HepG2 (cell line): ENCODE measurements around the gene POMT2. TPM values are rescaled to one million over a fixed set of nuclear protein-coding genes. Genes with fewer than 3 reads are reported as not detected.

Experiments
- ATAC-seq: fragments of 200-7000 bp; cut with Tn5 transposase; 3 replicates; pipeline ENCODE4 v1.9.1; 2020; ENCODE audit warnings: mild to moderate bottlenecking, moderate library complexity
- BruUV-seq: library from RNA; stranded (reverse); fragments of 400-500 nt; replicated peaks from 2 replicates; lab custom pipeline; 2021; lab: Mats Ljungman, UMichigan
- CTCF ChIA-PET: fragments of 300-600 bp; formaldehyde crosslinking; extraction: SDS; loops from one replicate; lab custom pipeline; 2021; ENCODE audit warnings: low total read pairs, inconsistent platforms, low intra/inter-chr PET ratio; lab: Yijun Ruan, JAX
- POLR2A ChIA-PET: fragments of 350-600 bp; sonication (Branson Sonifier 250); formaldehyde crosslinking; loops from one replicate; lab custom pipeline; 2020; ENCODE audit warnings: antibody characterized with exemption, inconsistent platforms; lab: Yijun Ruan, JAX
- DNase-seq: peaks from one replicate; pipeline ENCODE4 v3.0.0-alpha.2; 2015; ENCODE audit warnings: low spot score
- FAIRE-seq: peaks from 3 replicates; lab custom pipeline; 2011; peaks lifted over from hg19 to GRCh38; lab: Jason Lieb, UNC
- H2AFZ ChIP-seq: one replicate; pipeline ENCODE4 v1.6.1; 2011; ENCODE audit warnings: low read length, inconsistent platforms
- H3K27ac ChIP-seq: fragments of 300-600 bp; 3 replicates; pipeline ENCODE4 v1.8.0; 2011; ENCODE audit warnings: mixed run types, mild to moderate bottlenecking, mixed read lengths, low read length, inconsistent platforms; ENCODE audit not compliant: insufficient read depth; ENCODE audit errors: extremely low read length
- H3K27me3 ChIP-seq, 2 experiments: fragments of 200-600 bp in 1 of 2; 2 replicates in 1 of 2; 3 replicates in 1 of 2; pipeline versions ENCODE4 v1.6.0 to v1.8.0; 2011; ENCODE audit warnings: low read length in 2 of 2, mild to moderate bottlenecking in 2 of 2, moderate library complexity in 2 of 2, inconsistent platforms in 1 of 2; ENCODE audit not compliant: insufficient read depth in 2 of 2, control insufficient read depth in 1 of 2
- H3K36me3 ChIP-seq, 2 experiments: fragments of 200-600 bp in 1 of 2; replicated peaks in 1 of 2; 2 replicates in 1 of 2; 3 replicates in 1 of 2; pipeline versions ENCODE4 v1.5.1 to v1.8.0; 2011; ENCODE audit warnings: low read length in 2 of 2, inconsistent platforms in 1 of 2; ENCODE audit not compliant: insufficient read depth in 2 of 2, control insufficient read depth in 1 of 2
- H3K4me1 ChIP-seq: 2 replicates; pipeline ENCODE4 v1.5.1; 2012; ENCODE audit warnings: low read length, inconsistent platforms; ENCODE audit not compliant: insufficient read depth
- H3K4me2 ChIP-seq: 2 replicates; pipeline ENCODE4 v1.6.0; 2011; ENCODE audit warnings: low read depth, low read length, inconsistent platforms
- H3K4me3 ChIP-seq, 3 experiments: fragments of 200-600 bp in 1 of 3; sonication (generic), shearing (Covaris generic) in 1 of 3; replicated peaks in 1 of 3; 2 replicates each; pipeline ENCODE4 v1.5.1; 2011 to 2016; ENCODE audit warnings: low read length in 3 of 3, inconsistent platforms in 2 of 3, low read depth in 2 of 3, mild to moderate bottlenecking in 2 of 3, control low read depth in 1 of 3, mixed read lengths in 1 of 3; ENCODE audit not compliant: insufficient read depth in 1 of 3
- H3K79me2 ChIP-seq: one replicate; pipeline ENCODE4 v1.6.1; 2011; ENCODE audit warnings: low read length, inconsistent platforms; ENCODE audit not compliant: insufficient read depth
- H3K9ac ChIP-seq: 2 replicates; pipeline ENCODE4 v1.6.0; 2011; ENCODE audit warnings: mild to moderate bottlenecking, low read depth, low read length, inconsistent platforms; ENCODE audit not compliant: insufficient read depth
- H3K9me3 ChIP-seq: 2 replicates; pipeline ENCODE4 v1.5.1; 2012; ENCODE audit warnings: mild to moderate bottlenecking, low read length
- H4K20me1 ChIP-seq: 2 replicates; pipeline ENCODE4 v1.6.0; 2011; ENCODE audit warnings: inconsistent platforms, mild to moderate bottlenecking, low read length, moderate library complexity; ENCODE audit not compliant: insufficient read depth
- BCL6 ChIP-seq: IDR thresholded peaks from 2 replicates; pipeline ENCODE4 v1.6.1; 2016; ENCODE audit warnings: missing genetic modification reagents, missing compliant biosample characterization
- CENPBD1 ChIP-seq: sonication (generic); formaldehyde crosslinking; IDR thresholded peaks from 2 replicates; pipeline ENCODE4 v1.8.0; 2022; ENCODE audit warnings: missing genetic modification reagents, low read depth, mild to moderate bottlenecking, borderline replicate concordance
- EEA1 ChIP-seq: sonication (generic); formaldehyde crosslinking; IDR thresholded peaks from 2 replicates; pipeline ENCODE4 v1.5.1; 2020; ENCODE audit warnings: mild to moderate bottlenecking, missing genetic modification reagents, borderline replicate concordance
- FOXP4 ChIP-seq: sonication (generic); formaldehyde crosslinking; IDR thresholded peaks from 2 replicates; pipeline ENCODE4 v1.4.0; 2020; ENCODE audit warnings: missing genetic modification reagents
- HIVEP1 ChIP-seq: sonication (generic); formaldehyde crosslinking; IDR thresholded peaks from 2 replicates; pipeline ENCODE4 v1.4.0; 2020; ENCODE audit warnings: mild to moderate bottlenecking, missing genetic modification reagents
- NR2F6 ChIP-seq, 2 experiments: IDR thresholded peaks; 2 replicates each; pipeline ENCODE4 v1.6.1; 2016; ENCODE audit warnings: antibody characterized with exemption in 1 of 2, mild to moderate bottlenecking in 1 of 2
- RAD21 ChIP-seq: fragments of 450-650 bp; formaldehyde crosslinking; IDR thresholded peaks from 2 replicates; pipeline ENCODE4 v1.5.0; 2020; ENCODE audit warnings: mild to moderate bottlenecking
- RBM22 ChIP-seq: fragments of 200-400 bp; formaldehyde crosslinking; optimal IDR thresholded peaks from 2 replicates; pipeline ENCODE3; 2017; ENCODE audit warnings: mild to moderate bottlenecking, low read length, moderate library complexity
- SPEN ChIP-seq: sonication (generic); formaldehyde crosslinking; IDR thresholded peaks from 2 replicates; pipeline ENCODE4 v1.5.1; 2020; ENCODE audit warnings: low read depth, mild to moderate bottlenecking, missing genetic modification reagents
- TP53 ChIP-seq: sonication (generic); formaldehyde crosslinking; conservative IDR thresholded peaks from 2 replicates; pipeline ENCODE4 v1.4.0; 2020; ENCODE audit warnings: missing genetic modification reagents
- ZFYVE20 ChIP-seq: sonication (generic); formaldehyde crosslinking; IDR thresholded peaks from 2 replicates; pipeline ENCODE4 v1.8.0; 2023; ENCODE audit warnings: low read depth, mild to moderate bottlenecking, moderate library complexity, missing genetic modification reagents, borderline replicate concordance
- ZGPAT ChIP-seq: IDR thresholded peaks from 2 replicates; pipeline ENCODE4 v1.6.1; 2016; ENCODE audit warnings: mild to moderate bottlenecking
- ZNF274 ChIP-seq: sonication (generic); formaldehyde crosslinking; IDR thresholded peaks from 2 replicates; pipeline ENCODE4 v1.5.1; 2020; ENCODE audit warnings: mild to moderate bottlenecking, missing genetic modification reagents
- ZNF317 ChIP-seq: sonication (generic); formaldehyde crosslinking; IDR thresholded peaks from 2 replicates; pipeline ENCODE4 v1.5.0; 2020; ENCODE audit warnings: mild to moderate bottlenecking, missing genetic modification reagents
- ZNF382 ChIP-seq: sonication (generic); formaldehyde crosslinking; IDR thresholded peaks from 2 replicates; pipeline ENCODE4 v1.5.0; 2020; ENCODE audit warnings: missing genetic modification reagents, mild to moderate bottlenecking, borderline replicate concordance
- ZNF768 ChIP-seq: sonication (generic); formaldehyde crosslinking; IDR thresholded peaks from 2 replicates; pipeline ENCODE4 v1.4.0; 2020; ENCODE audit warnings: missing genetic modification reagents
- ZSCAN20 ChIP-seq: sonication (generic); formaldehyde crosslinking; IDR thresholded peaks from 2 replicates; pipeline ENCODE4 v1.4.0; 2020; ENCODE audit warnings: missing genetic modification reagents, mild to moderate bottlenecking, borderline replicate concordance
- WGBS: methylation state at CpG from one replicate; pipeline ENCODE4 v1.1.6; 2017; ENCODE audit warnings: low lambda C conversion rate; 5-methylcytosine and 5-hydroxymethylcytosine counted together
- in situ Hi-C: cut with HindIII; loops from 2 replicates; pipeline ENCODE4 v1.10.0; 2017; ENCODE audit warnings: low pct_unique_long_range_greater_than_20kb; ENCODE audit not compliant: extremely low pct_ligation_motif_present
- intact Hi-C: fragments of 100-400 bp; cut with micrococcal nuclease; formaldehyde crosslinking; loops from one replicate; pipeline ENCODE4 v1.10.0; 2022; ENCODE audit not compliant: unreplicated experiment
- polyA plus RNA-seq, 8 experiments: library from polyadenylated mRNA; depleted of rRNA in 3 of 8; stranded (reverse) in 7 of 8; unstranded in 1 of 8; fragments of >200 nt; fragmentation: Illumina TruSeq in 4 of 8; extraction: Trizol in 4 of 8; gene quantifications; 2 replicates each; pipeline versions ENCODE4 v1.2.1 to v1.2.3, GENCODE V29; 2011 to 2016; ENCODE audit warnings: low read depth in 4 of 8, missing spikeins in 1 of 8, mixed read lengths in 1 of 8; ENCODE audit not compliant: insufficient read depth in 1 of 8
- total RNA-seq, 5 experiments: library from RNA; depleted of rRNA; stranded (reverse); fragments of >200 nt; fragmentation: Illumina TruSeq; extraction: Trizol; gene quantifications; 2 replicates each; pipeline ENCODE4 v1.2.3, GENCODE V29; 2016; ENCODE audit warnings: low read depth in 1 of 5

Gene POMT2
- total and polyA plus RNA-seq, 2 of the 13 experiments (the other 11 are each of a cell fraction or from before 2014, with no cell fraction given): 15.3 to 15.9 TPM

- H3K9ac ChIP-seq: no peak overlapping the region
- no peaks in the 10 kb centered on the region for H3K9me3 ChIP-seq
- H4K20me1 ChIP-seq: no peaks in the 10 kb centered on the region
- H3K27ac ChIP-seq: no peak overlapping the region
- no peaks in the 10 kb centered on the region for H3K36me3 ChIP-seq
- ChIA-PET POLR2A (no interaction called here), CTCF (no interaction called here)
- DNase-seq (no peak), FAIRE-seq (no peak), ATAC-seq (no peak)
- 81% methylated on average over 1 of the region's 1 CpG for WGBS
- H3K79me2 ChIP-seq: peaks cover 1% of the 10 kb centered on the region
- H3K4me2 ChIP-seq: no peak overlapping the region
- in situ Hi-C loops: no loop called here
- no peaks in the 10 kb centered on the region for H3K27me3 ChIP-seq
- intact Hi-C loops: no loop called here
- peaks cover 51% of the 10 kb centered on the region for H3K4me1 ChIP-seq
- TF ChIP-seq ZNF317 (CRISPR knock-in tag): no peak
- no peak for TF ChIP-seq SPEN (CRISPR knock-in tag)
- TF ChIP-seq TP53 (CRISPR knock-in tag): no peak
- TF ChIP-seq ZSCAN20 (CRISPR knock-in tag): no peak
- no peak for TF ChIP-seq ZNF768
- no peak for TF ChIP-seq ZNF382 (CRISPR knock-in tag)
- TF ChIP-seq EEA1 (CRISPR knock-in tag): no peak
- H3K4me3 ChIP-seq: no peak overlapping the region
- BruUV-seq: no TSS peak
- no peak overlapping the region for H2AFZ ChIP-seq
Measured at GRCh38 chr14:77369285-77369684, 48.6 kb upstream of the POMT2 start.

- FAIRE-seq (peak; percentile 37), ATAC-seq (peak; percentile 44; the same call in 2 of the 3 replicates), DNase-seq (no peak)
- intact Hi-C loops (no loop called here), in situ Hi-C loops (no loop called here)
- Histone ChIP-seq H3K36me3 (no peaks in the 10 kb centered on the region), H3K27ac (no peak overlapping the region), H3K79me2 (no peaks in the 10 kb centered on the region), H3K4me1 (peaks cover 14% of the 10 kb centered on the region), H3K9ac (no peak overlapping the region), H4K20me1 (no peaks in the 10 kb centered on the region), H3K4me2 (no peak overlapping the region), H2AFZ (no peak overlapping the region), H3K9me3 (no peaks in the 10 kb centered on the region), H3K27me3 (no peaks in the 10 kb centered on the region), H3K4me3 (no peak overlapping the region)
- ChIA-PET POLR2A (interaction anchor here (1.6 kb wide), 1 partner anchor 13 kb away, joined by 4 read pairs; the partner anchor contains the start of genes SAMD15 and TMED8), CTCF (no interaction called here)
- BruUV-seq: no TSS peak
- WGBS: 77% methylated on average over 3 of the region's 3 CpGs
- TF ChIP-seq BCL6 (CRISPR knock-in tag) (peak; percentile 18; the same call in 1 of the 2 replicates), FOXP4 (CRISPR knock-in tag) (no peak), RAD21 (no peak), ZFYVE20 (CRISPR knock-in tag) (no peak), NR2F6 (IDR thresholded peaks at IDR 0.05) (peak; percentile 51; the same call in 1 of the 2 replicates), NR2F6 (CRISPR knock-in tag; IDR thresholded peaks at IDR 0.05) (peak; percentile 81), ZGPAT (CRISPR knock-in tag) (no peak), RBM22 (no peak), HIVEP1 (no peak), ZNF274 (CRISPR knock-in tag) (no peak), CENPBD1 (CRISPR knock-in tag) (no peak)
Measured at GRCh38 chr14:77364146-77364545, 43.5 kb upstream of the POMT2 start.
